Immature natural killer cell (primary cell): Measurements from ENCODE around the gene CAPG. TPM values are rescaled to one million over a fixed set of nuclear protein-coding genes. Genes with fewer than 3 reads are reported as not detected.
"Not testable (repeated sequence)": the region's sequence is repeated elsewhere in the genome, so short reads cannot be mapped to it uniquely, and the experiment has no call there.

Source experiments
- DNase-seq, 3 donors: peaks; one replicate each; pipeline ENCODE4 v3.0.0; 2022; ENCODE audit warnings: mixed read lengths in 1 of 3
- H3K27ac Mint-ChIP-seq, 6 donors: one replicate each; pipeline ENCODE4 v1.8.0; 2020; ENCODE audit warnings: mixed read lengths in 6 of 6, mild to moderate bottlenecking in 5 of 6, inconsistent platforms in 4 of 6, moderate library complexity in 3 of 6
- H3K27me3 Mint-ChIP-seq, 3 donors: one replicate each; pipeline ENCODE4 v1.8.0; 2020 to 2021; ENCODE audit warnings: low read depth in 3 of 3, mild to moderate bottlenecking in 3 of 3, mixed read lengths in 3 of 3, moderate library complexity in 3 of 3, inconsistent platforms in 1 of 3
- H3K36me3 Mint-ChIP-seq, 3 donors: one replicate each; pipeline ENCODE4 v1.8.0; 2020; ENCODE audit warnings: mixed read lengths in 3 of 3, inconsistent platforms in 2 of 3, mild to moderate bottlenecking in 2 of 3
- H3K4me1 Mint-ChIP-seq, 2 donors: one replicate each; pipeline ENCODE4 v1.8.0; 2020; ENCODE audit warnings: inconsistent platforms in 2 of 2, mild to moderate bottlenecking in 2 of 2, mixed read lengths in 2 of 2, moderate library complexity in 1 of 2
- H3K4me3 Mint-ChIP-seq, 5 donors: one replicate each; pipeline ENCODE4 v1.8.0; 2020; ENCODE audit warnings: mild to moderate bottlenecking in 5 of 5, mixed read lengths in 5 of 5, inconsistent platforms in 3 of 5, moderate library complexity in 3 of 5
- H3K9me3 Mint-ChIP-seq, 6 donors: one replicate each; pipeline ENCODE4 v1.8.0; 2020; ENCODE audit warnings: mild to moderate bottlenecking in 6 of 6, mixed read lengths in 6 of 6, inconsistent platforms in 4 of 6, moderate library complexity in 3 of 6
- polyA plus RNA-seq, 3 donors: library from polyadenylated mRNA; unstranded; fragments of 300-500 nt; fragmentation: Illumina TruSeq; gene quantifications; one replicate each; pipeline ENCODE4 v1.2.3, GENCODE V29; 2021

CAPG gene
- polyA plus RNA-seq, 3 donors from 2014 or later = 97.5 to 233 (median 232) TPM

GRCh38 chr2:85421260-85422071 lies 11.3 kb upstream of the CAPG start:
- no peaks in the 10 kb centered on the region for H3K9me3 Mint-ChIP-seq

GRCh38 chr2:85420536-85421259 lies 10.5 kb upstream of the CAPG start:
- no peaks in the 10 kb centered on the region for H3K9me3 Mint-ChIP-seq
- H3K27me3 Mint-ChIP-seq = peaks cover 0 to 2% (median 2%) of the 10 kb centered on the region in 3 donors
- H3K36me3 Mint-ChIP-seq = no peaks in the 10 kb centered on the region
- H3K4me1 Mint-ChIP-seq = peaks cover 25 to 30% of the 10 kb centered on the region in 2 donors
- peak overlapping the region; percentile 64 to 78 (median 74) for H3K4me3 Mint-ChIP-seq
- DNase-seq = peak; percentile 82 to 86 (median 83)
- H3K27ac Mint-ChIP-seq = peak overlapping the region; percentile 60 to 90 (median 72)

More at GRCh38 chr2:85421260-85422071, 11.3 kb upstream of the CAPG start:
- Mint-ChIP-seq H3K4me1 (peaks cover 20 to 23% of the 10 kb centered on the region in 2 donors), H3K27ac (peak overlapping the region in 3 of 6 donors; percentile 51 to 78 (median 64)), H3K27me3 (peaks cover 0 to 2% (median 2%) of the 10 kb centered on the region in 3 donors), H3K36me3 (no peaks in the 10 kb centered on the region), H3K4me3 (peak overlapping the region in 1 of 5 donors; percentile 78)
- no peak for DNase-seq

GRCh38 chr2:85419009-85419675 lies 9.0 kb upstream of the CAPG start:
- peak overlapping the region; percentile 83 to 97 (median 94) for H3K27ac Mint-ChIP-seq
- no peaks in the 10 kb centered on the region for H3K36me3 Mint-ChIP-seq
- H3K4me3 Mint-ChIP-seq = peak overlapping the region; percentile 57 to 98 (median 92)
- peaks cover 2 to 9% (median 2%) of the 10 kb centered on the region in 3 donors for H3K27me3 Mint-ChIP-seq
- peaks cover 37 to 42% of the 10 kb centered on the region in 2 donors for H3K4me1 Mint-ChIP-seq
- H3K9me3 Mint-ChIP-seq = no peaks in the 10 kb centered on the region
- no peak for DNase-seq

GRCh38 chr2:85418132-85419008 lies 8.2 kb upstream of the CAPG start, which contains the start of gene SH2D6:
SH2D6 (plus strand) TSS chr2:85418714; CDS start chr2:85429466, 10,752 bp downstream.
- Mint-ChIP-seq H3K4me1 (peaks cover 42 to 45% of the 10 kb centered on the region in 2 donors), H3K27me3 (peaks cover 5 to 13% (median 7%) of the 10 kb centered on the region in 3 donors), H3K9me3 (no peaks in the 10 kb centered on the region), H3K4me3 (peak within 1 kb of the TSS; percentile 92 to 98 (median 96)), H3K36me3 (no peaks in the 10 kb centered on the region), H3K27ac (peak within 1 kb of the TSS; percentile 83 to 97 (median 94))
- DNase-seq = peak; percentile 76 to 80 (median 79)

- H3K36me3 Mint-ChIP-seq = no peaks in the 10 kb centered on the region
- DNase-seq = no peak
- no peaks in the 10 kb centered on the region for H3K9me3 Mint-ChIP-seq
- peaks cover 49 to 50% of the 10 kb centered on the region in 2 donors for H3K4me1 Mint-ChIP-seq
- no peak overlapping the region for H3K27ac Mint-ChIP-seq
- peaks cover 5 to 20% (median 11%) of the 10 kb centered on the region in 3 donors for H3K27me3 Mint-ChIP-seq
- peak overlapping the region in 1 of 5 donors; percentile 36 for H3K4me3 Mint-ChIP-seq
Observed at GRCh38 chr2:85415980-85416650, 5.9 kb upstream of the CAPG start.

- peak overlapping the region in 5 of 6 donors; percentile 9 to 79 (median 18) for H3K27ac Mint-ChIP-seq
- no peaks in the 10 kb centered on the region for H3K9me3 Mint-ChIP-seq
- H3K27me3 Mint-ChIP-seq = peaks cover 2 to 20% (median 11%) of the 10 kb centered on the region in 3 donors
- H3K4me1 Mint-ChIP-seq = peaks cover 53 to 54% of the 10 kb centered on the region in 2 donors
- DNase-seq = peak in 2 of 3 donors; percentile 41 to 54
- peak overlapping the region; percentile 1 to 59 (median 22) for H3K4me3 Mint-ChIP-seq
- H3K36me3 Mint-ChIP-seq = no peaks in the 10 kb centered on the region
Observed at GRCh38 chr2:85414761-85415553, 4.8 kb upstream of the CAPG start.

GRCh38 chr2:85414421-85414759 lies 4.2 kb upstream of the CAPG start:
- H3K4me1 Mint-ChIP-seq = peaks cover 54 to 56% of the 10 kb centered on the region in 2 donors

GRCh38 chr2:85413592-85414420 lies 3.6 kb upstream of the CAPG start:
- no peak for DNase-seq
- H3K27me3 Mint-ChIP-seq = peaks cover 2 to 20% (median 11%) of the 10 kb centered on the region in 3 donors
- peak overlapping the region in 2 of 6 donors; percentile 17 to 62 for H3K27ac Mint-ChIP-seq
- no peaks in the 10 kb centered on the region for H3K9me3 Mint-ChIP-seq
- H3K4me3 Mint-ChIP-seq = peak overlapping the region; percentile 49 to 81 (median 75)
- H3K4me1 Mint-ChIP-seq = peaks cover 55 to 56% of the 10 kb centered on the region in 2 donors
- no peaks in the 10 kb centered on the region for H3K36me3 Mint-ChIP-seq

More at GRCh38 chr2:85414421-85414759, 4.2 kb upstream of the CAPG start:
- H3K9me3 Mint-ChIP-seq, H3K27ac Mint-ChIP-seq, H3K36me3 Mint-ChIP-seq, DNase-seq: not testable (repeated sequence)
- peak overlapping the region in 2 of 5 donors; percentile 10 to 23 for H3K4me3 Mint-ChIP-seq
- peaks cover 2 to 20% (median 11%) of the 10 kb centered on the region in 3 donors for H3K27me3 Mint-ChIP-seq

GRCh38 chr2:85411405-85411748 lies 1.2 kb upstream of the CAPG start:
- H3K9me3 Mint-ChIP-seq = no peaks in the 10 kb centered on the region
- peak overlapping the region in 3 of 5 donors; percentile 12 to 77 (median 52) for H3K4me3 Mint-ChIP-seq
- H3K36me3 Mint-ChIP-seq = no peaks in the 10 kb centered on the region
- H3K27me3 Mint-ChIP-seq = peaks cover 2 to 22% (median 16%) of the 10 kb centered on the region in 3 donors
- no peak for DNase-seq
- peaks cover 67 to 71% of the 10 kb centered on the region in 2 donors for H3K4me1 Mint-ChIP-seq
- H3K27ac Mint-ChIP-seq = no peak overlapping the region

- Mint-ChIP-seq H3K4me1 (peaks cover 67 to 73% of the 10 kb centered on the region in 2 donors), H3K4me3 (peak overlapping the region; percentile 29 to 77 (median 71)), H3K36me3 (no peaks in the 10 kb centered on the region), H3K27ac (peak overlapping the region in 1 of 6 donors; percentile 68), H3K9me3 (no peaks in the 10 kb centered on the region), H3K27me3 (peaks cover 4 to 22% (median 17%) of the 10 kb centered on the region in 3 donors)
- DNase-seq = no peak
Observed at GRCh38 chr2:85410584-85411404, 628 bp upstream of the CAPG start.
